Tibial artery (tissue), 4 donors: ENCODE measurements around the gene ADAM15.

Source experiments
- DNase-seq, 2 donors: peaks; one replicate each; pipeline ENCODE4 v3.0.0-alpha.2; 2019
- H3K27ac ChIP-seq, 2 donors: fragments of 200-600 bp; sonication (generic) in 1 of 2; 1 replicate in 1 of 2; 2 replicates in 1 of 2; pipeline ENCODE4 v1.5.1; 2018 to 2019; ENCODE audit warnings: mild to moderate bottlenecking in 1 of 2
- H3K27me3 ChIP-seq, 2 donors: fragments of 200-600 bp; sonication (generic) in 1 of 2; one replicate each; pipeline versions ENCODE4 v1.5.1 to v1.6.0; 2016 to 2019
- H3K36me3 ChIP-seq, 3 donors: fragments of 200-600 bp; sonication (generic) in 2 of 3; one replicate each; pipeline ENCODE4 v1.5.1; 2016 to 2019; ENCODE audit warnings: mild to moderate bottlenecking in 2 of 3
- H3K4me1 ChIP-seq, 4 donors: fragments of 200-600 bp; sonication (generic) in 2 of 4; 1 replicate in 3 of 4; 2 replicates in 1 of 4; pipeline ENCODE4 v1.5.1; 2016 to 2019
- H3K4me3 ChIP-seq, 2 donors: fragments of 200-600 bp; sonication (generic) in 1 of 2; 1 replicate in 1 of 2; 2 replicates in 1 of 2; pipeline ENCODE4 v1.5.1; 2018 to 2019; ENCODE audit warnings: mild to moderate bottlenecking in 2 of 2
- H3K9me3 ChIP-seq, 3 donors: fragments of 200-600 bp; sonication (generic) in 1 of 3; one replicate each; pipeline ENCODE4 v1.5.1; 2016 to 2019
- CTCF ChIP-seq, 2 experiments: fragments of 200-600 bp in 1 of 2; fragments of 450-650 bp in 1 of 2; IDR thresholded peaks; one replicate each; pipeline ENCODE4 v1.5.1; 2017 to 2019; ENCODE audit warnings: antibody characterized with exemption in 2 of 2, mild to moderate bottlenecking in 1 of 2, moderate library complexity in 1 of 2
- intact Hi-C: fragments of 100-400 bp; cut with DNase I; formaldehyde crosslinking; loops from one replicate; pipeline ENCODE4 v1.15.0; 2023; ENCODE audit warnings: low total_unique reads

Gene ADAM15

DNA sequence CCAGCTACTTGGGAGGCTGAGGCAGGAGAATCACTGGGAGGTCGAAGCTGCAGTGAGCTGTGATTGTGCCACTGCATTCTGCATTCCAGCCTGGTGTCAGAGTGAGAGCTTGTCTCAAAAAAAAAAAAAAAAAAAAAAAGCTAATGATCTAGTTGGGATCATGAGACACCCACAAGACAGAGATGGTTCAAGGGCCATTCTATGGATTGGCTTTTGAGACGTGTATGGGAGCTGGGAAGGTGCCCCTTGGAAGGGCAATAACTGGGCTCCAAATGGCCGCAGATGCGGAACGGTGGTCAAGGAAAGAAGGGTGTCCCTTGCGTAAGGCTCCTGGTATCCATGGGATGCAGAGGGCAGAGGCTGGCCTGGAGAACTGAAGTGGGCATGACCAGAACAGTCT is 6.8 kb upstream of the ADAM15 start:
- no peaks in the 10 kb centered on the region for H3K9me3 ChIP-seq
- H3K36me3 ChIP-seq: no peaks in the 10 kb centered on the region
- peaks cover 0 to under 1% of the 10 kb centered on the region in 2 donors for H3K27me3 ChIP-seq
- no peak overlapping the region for H3K4me3 ChIP-seq
- intact Hi-C loops: no loop called here
- H3K27ac ChIP-seq: no peak overlapping the region
- no peak for DNase-seq
- peaks cover 0 to 16% (median 2%) of the 10 kb centered on the region in 4 donors for H3K4me1 ChIP-seq
- no peak for TF ChIP-seq CTCF (IDR thresholded peaks at IDR 0.05)

DNA sequence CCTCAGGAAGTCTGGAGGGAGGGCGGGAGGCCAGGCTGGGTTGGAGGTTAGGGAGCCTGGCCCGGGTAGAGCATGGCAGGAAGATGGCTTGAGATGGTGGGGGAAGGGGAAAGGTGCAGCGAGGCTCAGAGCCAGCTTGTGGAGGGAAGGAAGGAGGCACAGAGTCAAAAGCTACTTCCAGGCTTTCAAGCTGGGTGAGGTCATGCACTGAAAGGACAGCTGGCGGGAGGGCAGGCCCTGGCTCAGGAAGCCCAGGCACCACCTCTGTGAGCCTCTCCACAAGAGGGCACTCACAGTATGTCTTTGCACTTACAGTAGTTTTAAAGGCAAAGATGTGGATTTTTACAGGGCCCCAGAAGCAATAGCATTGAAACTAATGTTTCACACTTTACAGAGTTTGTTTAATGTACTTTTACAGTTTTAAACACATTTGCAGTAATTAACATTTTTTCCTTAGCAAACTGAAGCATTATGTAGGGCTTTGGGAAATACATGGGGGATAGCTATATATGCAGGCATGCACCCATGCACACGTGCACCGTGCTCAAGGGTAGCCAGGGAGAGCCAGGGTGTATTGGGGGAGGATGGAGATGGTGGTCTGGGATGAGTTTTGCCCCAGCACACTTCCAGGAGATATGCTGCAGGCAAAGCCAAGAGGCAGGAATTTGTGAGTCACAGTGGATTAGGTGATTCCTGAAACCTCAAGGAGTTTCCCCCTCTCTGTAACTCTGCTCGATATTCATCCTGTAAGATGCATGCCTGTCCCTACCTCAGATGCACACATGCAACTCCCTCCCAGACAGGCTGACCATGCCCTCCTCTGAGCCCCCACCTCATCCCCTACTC is 6.1 kb upstream of the ADAM15 start:
- Histone ChIP-seq H3K9me3 (no peaks in the 10 kb centered on the region), H3K4me1 (peaks cover 6 to 23% (median 8%) of the 10 kb centered on the region in 4 donors), H3K27me3 (no peaks in the 10 kb centered on the region), H3K36me3 (no peaks in the 10 kb centered on the region), H3K4me3 (no peak overlapping the region), H3K27ac (no peak overlapping the region)
- TF ChIP-seq CTCF (IDR thresholded peaks at IDR 0.05): peak; percentile 69 to 71
- intact Hi-C loops: no loop called here
- DNase-seq: peak; percentile 82 to 85

DNA sequence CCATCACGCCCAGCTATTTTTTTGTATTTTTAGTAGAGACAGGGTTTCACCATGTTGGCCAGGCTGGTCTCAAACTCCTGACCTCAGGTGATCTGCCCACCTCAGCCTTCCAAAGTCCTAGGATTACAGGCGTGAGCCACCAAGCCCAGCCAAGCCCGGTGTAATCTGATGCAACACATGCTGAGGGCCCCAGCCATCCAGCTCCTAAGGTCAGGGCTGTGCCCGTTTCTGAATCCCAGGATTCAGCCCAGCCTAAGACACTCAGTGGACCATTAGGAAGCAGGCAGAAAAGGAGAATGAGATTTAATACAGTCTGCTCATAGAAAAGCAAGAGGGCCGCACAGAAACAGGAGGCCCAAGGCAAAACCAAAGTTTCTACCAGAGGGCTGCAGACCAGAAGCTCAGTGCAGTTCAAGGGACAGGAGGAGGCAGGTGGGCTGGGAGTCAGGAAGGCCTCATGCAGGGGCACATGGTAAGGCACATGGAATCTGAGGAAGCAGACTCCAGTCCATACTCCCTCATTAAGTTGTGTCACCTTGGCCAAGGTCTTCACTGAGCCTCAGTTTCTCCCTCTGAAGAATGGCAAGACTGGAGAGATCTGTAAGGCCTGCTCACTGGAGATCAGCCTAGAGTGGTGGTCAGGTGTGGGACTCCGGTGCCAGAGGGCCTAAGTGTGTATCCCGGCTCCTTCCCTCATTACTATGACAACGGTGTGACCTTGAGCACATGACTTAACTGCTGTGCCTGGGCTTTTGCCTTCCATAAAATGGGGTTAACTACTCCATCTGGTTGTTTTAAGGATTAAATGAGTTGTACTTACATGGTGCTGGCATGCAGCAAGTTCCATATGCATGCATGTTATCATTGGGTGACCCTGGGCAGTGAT is 2.4 kb upstream of the ADAM15 start:
- H3K27ac ChIP-seq: no peak overlapping the region
- H3K27me3 ChIP-seq: no peaks in the 10 kb centered on the region
- no peak for DNase-seq
- TF ChIP-seq CTCF (IDR thresholded peaks at IDR 0.05): no peak
- no peak overlapping the region for H3K4me3 ChIP-seq
- intact Hi-C loops: no loop called here
- peaks cover 0 to 6% (median 1%) of the 10 kb centered on the region in 3 donors for H3K36me3 ChIP-seq
- peaks cover 6 to 40% (median 23%) of the 10 kb centered on the region in 4 donors for H3K4me1 ChIP-seq
- no peaks in the 10 kb centered on the region for H3K9me3 ChIP-seq

DNA sequence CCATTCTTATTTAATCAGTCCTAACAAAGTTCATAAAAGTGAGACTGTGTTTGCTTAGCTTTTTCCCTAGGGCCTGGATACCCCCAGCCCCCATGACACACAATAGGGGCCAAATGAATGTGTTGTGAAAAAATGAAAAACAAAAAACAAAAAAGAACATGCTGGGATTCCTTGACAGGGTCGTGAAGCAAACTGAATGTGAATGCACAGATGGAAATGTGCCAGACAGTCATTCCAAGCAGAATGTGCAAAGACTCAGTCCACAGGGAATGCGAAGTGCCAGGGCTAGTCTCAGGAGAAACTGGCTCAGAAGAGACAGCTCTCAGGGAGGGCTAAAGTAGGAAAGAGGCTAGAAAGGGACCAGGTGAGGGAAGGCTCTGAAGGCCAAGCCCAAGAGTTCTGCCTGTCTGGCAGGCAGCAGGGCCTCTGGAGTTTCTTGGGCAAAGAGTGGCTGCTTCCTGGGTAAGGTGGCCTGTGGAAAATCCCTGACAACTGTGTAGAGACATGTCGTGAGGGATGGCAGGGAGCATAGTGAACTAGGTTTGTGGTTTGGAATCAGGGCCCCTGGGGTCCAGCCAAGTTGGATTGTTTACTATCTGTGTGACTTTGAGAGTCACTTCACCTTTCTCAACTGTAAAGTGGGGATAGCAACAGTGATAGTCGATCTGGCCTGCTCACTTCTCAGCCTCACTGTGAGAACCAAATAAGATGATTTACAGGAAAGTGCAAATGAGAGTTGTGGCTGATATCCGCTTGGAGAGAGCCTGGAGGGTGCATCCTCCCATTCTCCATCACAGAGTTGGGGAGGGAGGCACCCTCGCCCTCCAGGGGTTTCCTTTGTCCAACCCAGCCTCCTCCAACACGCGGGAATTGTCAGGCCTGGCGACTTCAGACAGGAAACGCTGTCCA is 1.2 kb upstream of the ADAM15 start:
- no peak for DNase-seq
- TF ChIP-seq CTCF (IDR thresholded peaks at IDR 0.05): no peak
- no peaks in the 10 kb centered on the region for H3K27me3 ChIP-seq
- H3K27ac ChIP-seq: peak overlapping the region; percentile 72 to 91
- peak overlapping the region; percentile 68 to 71 for H3K4me3 ChIP-seq
- H3K4me1 ChIP-seq: peaks cover 6 to 35% (median 22%) of the 10 kb centered on the region in 4 donors
- no peaks in the 10 kb centered on the region for H3K9me3 ChIP-seq
- peaks cover 5 to 18% (median 14%) of the 10 kb centered on the region in 3 donors for H3K36me3 ChIP-seq
- intact Hi-C loops: no loop called here

DNA sequence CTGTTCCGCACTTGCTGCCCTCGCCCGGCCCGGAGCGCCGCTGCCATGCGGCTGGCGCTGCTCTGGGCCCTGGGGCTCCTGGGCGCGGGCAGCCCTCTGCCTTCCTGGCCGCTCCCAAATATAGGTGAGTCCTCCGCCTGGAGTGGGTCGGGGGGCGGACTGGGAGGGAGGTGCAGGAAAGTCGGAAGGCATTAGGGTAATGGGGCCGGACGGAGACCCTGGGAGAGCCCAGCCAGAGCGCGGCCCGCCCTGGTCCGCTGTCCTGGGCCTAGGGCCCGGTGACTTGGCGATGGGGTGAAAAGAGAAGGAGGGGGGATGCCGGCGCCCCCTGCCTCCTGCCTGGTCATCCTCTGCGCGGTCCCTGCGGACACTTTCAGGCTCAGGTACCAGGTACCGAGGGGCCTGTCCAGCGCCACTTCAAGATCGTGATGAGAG is 243 bp downstream of the ADAM15 start:
- no peak for TF ChIP-seq CTCF (IDR thresholded peaks at IDR 0.05)
- Histone ChIP-seq H3K9me3 (no peaks in the 10 kb centered on the region), H3K4me1 (peaks cover 6 to 30% (median 22%) of the 10 kb centered on the region in 4 donors), H3K4me3 (peak overlapping the region; percentile 68 to 71), H3K27me3 (no peaks in the 10 kb centered on the region), H3K36me3 (peaks cover 5 to 32% (median 28%) of the 10 kb centered on the region in 3 donors), H3K27ac (peak overlapping the region; percentile 72 to 91)
- intact Hi-C loops: no loop called here
- DNase-seq: no peak
